RWPE1 (cell line): ENCODE data around the gene CES5A.
"Not testable (repeated sequence)": the region's sequence is repeated elsewhere in the genome, so short reads cannot be mapped to it uniquely, and the experiment has no call there.

ENCODE experiments used
- CTCF ChIA-PET: fragments of 350-600 bp; sonication (Branson Sonifier 250); formaldehyde crosslinking; extraction: SDS; loops from one replicate; lab custom pipeline; 2021; lab: Yijun Ruan, JAX
- POLR2A ChIA-PET: fragments of 400-600 bp; formaldehyde crosslinking; extraction: SDS; loops from one replicate; lab custom pipeline; 2020; ENCODE audit warnings: antibody characterized with exemption; ENCODE audit not compliant: low non-redundant PET; lab: Yijun Ruan, JAX
- DNase-seq: peaks from one replicate; pipeline ENCODE4 v3.0.0; 2012; ENCODE audit warnings: low spot score
- H3K27ac ChIP-seq: fragments of 450-650 bp; 2 replicates; pipeline ENCODE4 v1.5.1; 2017
- CTCF ChIP-seq: fragments of 450-650 bp; conservative IDR thresholded peaks from 2 replicates; pipeline ENCODE4 v1.5.1; 2017; ENCODE audit warnings: low read depth, mild to moderate bottlenecking

CES5A gene

GRCh38 chr16:55809851-55810250, 65.3 kb downstream of the CES5A start:
- no peak for DNase-seq
- H3K27ac ChIP-seq: no peak overlapping the region
- POLR2A ChIA-PET: no interaction called here
- TF ChIP-seq CTCF: no peak
- CTCF ChIA-PET: interaction anchor here (0.7 kb wide), 1 partner anchor 108 kb away, joined by 3 read pairs; no protein-coding TSS in a partner anchor

GRCh38 chr16:55809386-55809785, 65.8 kb downstream of the CES5A start:
- POLR2A ChIA-PET: no interaction called here
- CTCF ChIA-PET: interaction anchor here (0.7 kb wide), 1 partner anchor 108 kb away, joined by 3 read pairs; no protein-coding TSS in a partner anchor
- DNase-seq: no peak
- no peak for TF ChIP-seq CTCF
- no peak overlapping the region for H3K27ac ChIP-seq

GRCh38 chr16:55808286-55808685, 66.9 kb downstream of the CES5A start:
- CTCF ChIA-PET, H3K27ac ChIP-seq, DNase-seq, POLR2A ChIA-PET: not testable (repeated sequence)

GRCh38 chr16:55805104-55805503, 70.1 kb downstream of the CES5A start:
- POLR2A ChIA-PET, CTCF ChIA-PET, DNase-seq, H3K27ac ChIP-seq: not testable (repeated sequence)

- DNase-seq, H3K27ac ChIP-seq, CTCF ChIA-PET, POLR2A ChIA-PET: not testable (repeated sequence)
Observed at GRCh38 chr16:55803681-55804080, 71.5 kb downstream of the CES5A start.
